GM19023 (cell line): ENCODE measurements around the gene BAG3.
"Not testable (repeated sequence)": the region's sequence is repeated elsewhere in the genome, so short reads cannot be mapped to it uniquely, and the experiment has no call there.

Experiments
- ATAC-seq: cut with Tn5 transposase; IDR thresholded peaks from one replicate; pipeline ENCODE4 v1.9.1; 2021; ENCODE audit warnings: mild to moderate bottlenecking, moderate library complexity; ENCODE audit not compliant: unreplicated experiment

The BAG3 gene

DNA sequence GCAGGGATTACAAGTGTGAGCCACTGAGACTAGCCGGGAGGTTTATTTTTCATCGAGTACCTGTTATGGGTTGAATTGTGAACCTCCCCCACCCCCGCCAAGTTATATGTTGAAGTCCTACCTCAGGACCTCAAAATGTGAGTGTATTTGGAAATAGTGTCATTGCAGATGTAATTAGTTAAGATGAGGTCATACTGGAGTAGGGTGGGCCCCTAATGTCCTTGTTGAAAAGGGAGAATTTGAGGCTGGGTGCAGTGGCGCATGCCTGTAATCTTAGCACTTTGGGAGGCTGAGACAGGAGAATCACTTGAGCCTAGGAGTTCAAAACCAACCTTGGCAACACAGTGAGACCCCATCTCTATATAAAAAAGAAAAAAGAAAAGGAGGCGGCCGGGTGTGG lies 10.8 kb upstream of the BAG3 start:
- ATAC-seq, result no peak

- ATAC-seq, result no peak
Measured at GRCh38 chr10:119640875-119641526, 10.2 kb upstream of the BAG3 start.

GRCh38 chr10:119642556-119643111 lies 8.5 kb upstream of the BAG3 start:
- ATAC-seq, result no peak

GRCh38 chr10:119643306-119644204 lies 7.6 kb upstream of the BAG3 start:
- no peak for ATAC-seq

GRCh38 chr10:119644205-119644814 lies 6.9 kb upstream of the BAG3 start:
- no peak for ATAC-seq

- ATAC-seq, result no peak
Measured at GRCh38 chr10:119644994-119645393, 6.2 kb upstream of the BAG3 start.

DNA sequence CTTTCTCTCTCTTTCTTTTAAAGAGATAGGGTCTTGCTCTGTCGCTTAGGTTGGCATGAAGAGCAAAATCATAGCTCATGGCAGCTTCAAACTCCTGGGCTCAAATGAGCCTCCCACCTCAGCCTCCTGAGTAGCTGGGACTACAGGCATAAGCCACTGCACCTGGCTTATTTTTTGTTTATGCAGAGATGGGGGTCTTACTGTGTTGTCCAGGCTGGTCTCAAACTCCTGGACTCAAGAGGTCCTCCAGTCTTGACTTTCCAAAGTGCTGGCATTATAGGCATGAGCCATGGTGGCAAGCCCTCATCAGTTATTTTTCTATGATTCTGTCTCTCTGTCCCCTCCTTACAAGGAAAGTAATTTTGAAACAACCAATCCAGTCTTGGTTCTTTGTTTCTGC lies 1.1 kb upstream of the BAG3 start:
- no peak for ATAC-seq

DNA sequence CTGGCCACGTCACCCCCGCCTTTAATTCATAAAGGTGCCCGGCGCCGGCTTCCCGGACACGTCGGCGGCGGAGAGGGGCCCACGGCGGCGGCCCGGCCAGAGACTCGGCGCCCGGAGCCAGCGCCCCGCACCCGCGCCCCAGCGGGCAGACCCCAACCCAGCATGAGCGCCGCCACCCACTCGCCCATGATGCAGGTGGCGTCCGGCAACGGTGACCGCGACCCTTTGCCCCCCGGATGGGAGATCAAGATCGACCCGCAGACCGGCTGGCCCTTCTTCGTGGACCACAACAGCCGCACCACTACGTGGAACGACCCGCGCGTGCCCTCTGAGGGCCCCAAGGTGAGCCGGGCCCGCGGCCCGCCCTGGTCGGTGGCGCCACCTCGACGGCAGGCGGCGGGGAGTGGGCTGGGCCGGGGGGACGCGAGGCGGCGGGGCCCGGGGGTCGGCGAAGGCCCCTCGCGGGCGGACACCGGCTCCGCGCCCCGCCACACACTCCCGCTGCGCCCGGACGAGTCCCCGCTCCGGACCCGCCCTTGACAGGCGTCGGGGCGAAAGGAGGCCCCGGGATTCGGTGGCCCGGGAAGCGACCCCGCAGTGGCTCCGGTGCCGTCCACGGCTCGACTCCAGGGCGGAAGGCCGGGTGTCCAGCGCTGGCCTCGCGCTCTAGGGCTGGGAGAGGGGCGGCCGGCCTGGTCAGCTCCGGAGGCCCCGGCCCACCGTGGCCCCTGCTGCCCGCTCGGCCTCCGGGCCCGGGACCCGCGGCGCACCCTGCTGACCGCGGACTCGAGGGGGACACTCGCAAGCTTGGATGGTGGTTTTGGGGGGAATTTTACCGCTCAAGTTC lies 557 bp downstream of the BAG3 start:
- ATAC-seq, result peak; percentile 37

GRCh38 chr10:119652361-119652730 lies 1.2 kb downstream of the BAG3 start:
- no peak for ATAC-seq

DNA sequence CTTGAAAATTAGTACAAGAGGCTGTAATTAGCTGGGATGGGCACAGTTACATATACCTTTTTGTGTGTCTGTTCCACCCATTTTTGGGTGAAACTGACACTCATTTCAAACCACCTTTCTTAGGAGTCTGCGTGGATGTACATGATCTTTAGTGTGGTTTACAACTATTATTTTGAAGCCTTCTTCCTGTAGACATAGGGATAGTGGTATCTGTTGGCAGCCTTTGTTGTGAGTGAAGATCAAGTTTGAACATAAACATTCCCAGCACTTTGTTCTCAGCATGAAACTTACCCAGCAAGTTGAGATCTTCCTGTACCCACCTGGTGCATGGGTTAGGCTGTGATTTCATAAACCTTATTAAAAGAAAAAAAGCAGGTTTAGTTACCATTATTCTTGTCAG lies 2.0 kb downstream of the BAG3 start:
- no peak for ATAC-seq

DNA sequence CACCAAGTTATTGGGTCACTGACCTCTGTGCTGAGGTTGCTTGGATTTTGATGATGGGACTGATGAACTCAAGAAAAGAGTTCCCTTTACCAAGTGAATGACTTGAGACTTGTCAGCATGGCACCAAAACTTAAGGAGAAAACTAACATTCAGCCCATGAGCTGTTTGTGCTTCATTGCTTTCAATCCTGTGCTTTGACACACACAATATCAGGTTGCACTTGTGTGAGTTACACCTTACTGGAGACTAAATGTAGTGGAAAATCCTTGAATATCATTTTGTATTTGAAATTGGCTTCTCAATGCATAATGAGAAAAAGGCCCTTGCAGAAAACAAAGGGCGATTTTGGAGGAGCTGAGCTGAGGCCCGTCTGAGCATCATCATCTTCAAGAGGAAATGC lies 2.7 kb downstream of the BAG3 start:
- ATAC-seq, result no peak

DNA sequence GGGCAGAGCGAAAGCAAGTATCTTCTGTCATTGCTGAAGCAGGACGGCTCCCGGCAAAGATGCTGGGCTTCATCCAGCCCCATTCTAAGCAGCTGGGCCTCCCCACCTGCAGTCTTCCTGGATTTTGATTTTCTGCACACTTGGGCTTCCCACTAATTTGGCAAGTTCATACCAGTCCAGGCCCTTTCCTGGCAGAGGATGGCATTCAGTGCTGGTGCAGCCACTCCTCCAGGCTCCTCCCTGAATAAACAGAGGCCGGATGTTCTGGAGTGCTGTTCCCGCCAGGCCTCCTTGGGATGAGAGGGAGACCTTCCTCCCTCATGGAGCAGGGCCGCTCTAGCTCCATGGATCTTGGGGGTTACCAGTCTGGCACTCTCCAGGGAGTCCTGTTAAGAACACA lies 3.4 kb downstream of the BAG3 start:
- no peak for ATAC-seq

DNA sequence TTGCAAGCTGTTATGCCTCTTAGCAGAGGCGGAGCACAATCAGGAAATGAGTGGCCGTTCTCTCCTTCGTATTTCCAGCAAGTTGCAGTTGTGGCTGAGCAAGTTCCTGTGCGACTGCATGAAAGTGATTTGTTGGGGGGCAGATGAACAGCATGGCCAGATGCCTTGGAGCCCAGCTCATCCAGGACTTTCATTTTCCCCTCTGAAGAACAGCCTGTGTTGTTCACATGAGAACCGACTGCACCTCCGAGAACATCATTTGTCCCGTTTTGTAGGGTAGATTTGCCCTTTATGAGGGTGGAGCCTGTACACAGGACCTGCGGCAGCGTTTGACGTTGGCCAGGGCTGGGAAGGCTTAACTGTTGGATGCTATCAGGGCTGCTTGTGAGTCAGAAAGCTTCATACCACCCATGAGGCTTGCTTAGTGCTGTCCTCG lies 4.4 kb downstream of the BAG3 start:
- ATAC-seq, result no peak

- no peak for ATAC-seq
Measured at GRCh38 chr10:119656760-119657159, 5.6 kb downstream of the BAG3 start.

DNA sequence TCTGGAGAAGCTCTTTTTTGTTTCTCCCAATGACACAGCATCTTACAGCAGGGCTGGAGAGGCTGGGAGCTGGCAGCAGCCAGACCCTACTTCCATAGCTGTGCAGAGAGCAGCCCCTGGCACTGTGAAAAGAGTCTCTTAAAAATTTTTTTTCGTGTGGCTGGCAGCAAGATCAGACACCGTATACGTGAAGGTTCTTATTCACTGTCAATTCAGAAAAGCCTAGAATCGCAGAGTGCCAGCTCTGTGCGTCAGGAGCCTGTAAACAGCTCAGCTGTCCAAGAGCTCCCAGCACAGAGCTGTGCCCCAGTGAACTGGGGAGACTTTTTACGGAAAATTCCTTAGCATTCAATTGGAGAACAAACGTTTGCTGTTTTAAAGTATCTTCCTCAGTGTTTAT lies 6.5 kb downstream of the BAG3 start:
- no peak for ATAC-seq

DNA sequence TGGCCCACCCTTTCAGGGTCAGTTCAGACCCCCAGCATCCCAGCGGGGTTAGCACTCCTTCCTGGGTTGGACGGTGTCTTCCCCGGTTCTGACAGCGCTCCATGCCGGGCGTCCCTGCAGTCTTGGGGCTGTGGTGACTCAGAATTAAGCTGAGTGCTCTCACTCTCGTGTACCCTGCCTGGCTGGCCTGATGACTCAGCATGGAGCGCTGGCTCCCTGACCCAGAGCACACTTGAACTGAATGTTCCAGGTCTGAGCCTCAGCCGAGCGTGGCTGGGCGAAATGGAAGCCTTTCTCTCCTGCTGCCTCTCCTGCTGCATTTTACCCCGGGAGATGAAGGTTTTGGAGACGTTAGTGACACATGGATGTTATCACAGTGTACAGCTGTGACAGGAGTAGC lies 7.1 kb downstream of the BAG3 start:
- ATAC-seq, result no peak

- no peak for ATAC-seq
Measured at GRCh38 chr10:119659951-119660350, 8.8 kb downstream of the BAG3 start.

- ATAC-seq, result not testable (repeated sequence)
Measured at GRCh38 chr10:119662076-119662605, 11.0 kb downstream of the BAG3 start.

DNA sequence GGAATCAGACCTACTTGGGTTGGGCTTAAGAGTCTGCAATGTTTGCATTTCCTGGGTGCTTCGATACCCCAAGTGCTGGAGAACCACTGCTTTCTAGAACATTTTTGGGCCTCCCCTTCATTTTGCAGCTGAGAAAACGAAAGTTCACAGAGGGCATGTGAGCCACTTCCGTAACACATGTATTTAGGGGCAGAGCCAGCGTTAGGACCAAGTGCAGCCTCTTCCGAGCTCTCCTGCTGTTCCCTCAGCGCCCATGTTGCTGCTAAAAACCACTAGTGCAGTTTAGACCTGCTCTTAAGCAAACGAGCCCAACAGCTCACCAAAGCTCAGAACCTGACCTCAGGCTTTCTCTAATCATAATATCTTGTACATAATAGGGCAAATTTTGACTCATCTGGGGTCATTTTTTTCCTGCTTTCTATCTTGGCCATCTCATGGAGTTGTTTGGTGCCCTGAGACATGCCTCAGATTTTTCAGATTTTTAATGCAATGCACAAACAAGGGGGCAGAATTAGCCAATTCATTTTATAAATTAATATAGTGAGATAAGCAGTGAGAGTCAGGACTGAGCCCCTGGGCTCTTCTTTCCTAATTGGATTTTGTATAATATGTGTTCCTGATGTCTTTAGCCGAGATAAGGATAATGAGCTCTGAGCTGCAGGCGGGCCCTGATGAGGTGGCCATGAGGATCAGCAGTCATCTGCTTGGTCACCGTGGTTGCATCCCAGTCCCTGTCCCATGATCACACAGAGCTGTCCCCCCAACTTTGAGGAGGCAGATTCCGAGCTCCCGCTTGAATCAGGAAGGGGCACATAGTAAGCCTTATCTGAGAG lies 12.9 kb downstream of the BAG3 start:
- no peak for ATAC-seq
